ENCODE data around the gene GLRX. TPM values are rescaled to one million over a fixed set of nuclear protein-coding genes. Genes with fewer than 3 reads are reported as not detected.

GLRX gene
- total and polyA plus RNA-seq, 11 donors, result 69.7 to 293 (median 116) TPM

- Histone ChIP-seq H3K9me3 (no peaks in the 10 kb centered on the region), H3K4me3 (no peak overlapping the region), H3K27me3 (no peaks in the 10 kb centered on the region), H3K4me1 (peaks cover 0 to 94% (median 44%) of the 10 kb centered on the region in 12 donors), H3K27ac (peak overlapping the region in 11 of 12 donors; percentile 8 to 89 (median 60)), H3K36me3 (no peaks in the 10 kb centered on the region)
- peak in 4 of 5 donors; percentile 60 to 79 (median 68) for DNase-seq
- peak in 3 of 4 donors; percentile 24 to 33 (median 29) for ATAC-seq
- WGBS, 4 donors, result 11 to 15% (median 13%) methylated on average over 14 of the region's 14 CpGs
- intact Hi-C loops (cut with DNase I), result loop anchor here in 7 of 10 donors (2.0 to 10.0 kb wide), 6 partner anchors 93 to 743 kb away; partner anchors contain the start of gene ELL2 (in 1 of the 7)
- no peak for TF ChIP-seq POLR2A (IDR thresholded peaks at IDR 0.05)
Observed at GRCh38 chr5:95861221-95861863, 38.8 kb upstream of the GLRX start.

GRCh38 chr5:95859661-95860060 is 37.1 kb upstream of the GLRX start:
- H3K27ac ChIP-seq, result peak overlapping the region in 4 of 12 donors; percentile 85 to 97 (median 92)
- no peak overlapping the region for H3K4me3 ChIP-seq
- intact Hi-C loops (cut with DNase I), result loop anchor here (1.0 to 10.0 kb wide), 14 partner anchors 95 to 853 kb away; partner anchors contain the start of gene ELL2 (in 5 of the 10)
- H3K4me1 ChIP-seq, result peaks cover 0 to 81% (median 44%) of the 10 kb centered on the region in 12 donors
- TF ChIP-seq CTCF (IDR thresholded peaks at IDR 0.05), result no peak
- TF ChIP-seq POLR2A (IDR thresholded peaks at IDR 0.05), result no peak
- DNase-seq, result no peak
- WGBS, 4 donors, result 81 to 98% (median 95%) methylated on average over 4 of the region's 4 CpGs
- no peaks in the 10 kb centered on the region for H3K27me3 ChIP-seq
- no peaks in the 10 kb centered on the region for H3K9me3 ChIP-seq
- no peak for ATAC-seq
- H3K36me3 ChIP-seq, result no peaks in the 10 kb centered on the region

- TF ChIP-seq CTCF (IDR thresholded peaks at IDR 0.05), result peak; percentile 97 to 99 (median 98)
- TF ChIP-seq POLR2A (IDR thresholded peaks at IDR 0.05), result peak in 1 of 2 donors; percentile 37
- H3K36me3 ChIP-seq, result no peaks in the 10 kb centered on the region
- ATAC-seq, result peak; percentile 62 to 80 (median 73)
- peak overlapping the region; percentile 82 to 97 (median 90) for H3K27ac ChIP-seq
- no peaks in the 10 kb centered on the region for H3K9me3 ChIP-seq
- H3K4me1 ChIP-seq, result peaks cover 0 to 74% (median 44%) of the 10 kb centered on the region in 12 donors
- intact Hi-C loops (cut with DNase I), result loop anchor here (1.0 to 10.0 kb wide), 15 partner anchors 100 to 853 kb away; partner anchors contain the start of gene ELL2 (in 6 of the 10)
- H3K27me3 ChIP-seq, result no peaks in the 10 kb centered on the region
- peak; percentile 85 to 96 (median 91) for DNase-seq
- WGBS, 4 donors, result 15 to 16% (median 16%) methylated on average over 27 to 28 of the region's 28 CpGs
- H3K4me3 ChIP-seq, result peak overlapping the region in 9 of 12 donors; percentile 18 to 46 (median 30)
Observed at GRCh38 chr5:95858661-95859595, 36.4 kb upstream of the GLRX start.

- peaks cover 0 to 68% (median 43%) of the 10 kb centered on the region in 12 donors for H3K4me1 ChIP-seq
Observed at GRCh38 chr5:95858023-95858461, 35.5 kb upstream of the GLRX start.

More at GRCh38 chr5:95858023-95858461, 35.5 kb upstream of the GLRX start:
- no peak for TF ChIP-seq POLR2A (IDR thresholded peaks at IDR 0.05)
- no peak for TF ChIP-seq CTCF (IDR thresholded peaks at IDR 0.05)
- Histone ChIP-seq H3K27ac (peak overlapping the region; percentile 82 to 97 (median 90)), H3K9me3 (no peaks in the 10 kb centered on the region), H3K36me3 (no peaks in the 10 kb centered on the region), H3K4me3 (peak overlapping the region in 1 of 12 donors; percentile 36), H3K27me3 (no peaks in the 10 kb centered on the region)
- intact Hi-C loops (cut with DNase I), result loop anchor here (1.0 to 10.0 kb wide), 15 partner anchors 101 to 854 kb away; partner anchors contain the start of gene ELL2 (in 6 of the 10)
- peak in 2 of 5 donors; percentile 64 to 79 for DNase-seq
- peak; percentile 12 to 44 (median 30) for ATAC-seq
- WGBS, 4 donors, result 45 to 54% (median 48%) methylated on average over 8 of the region's 8 CpGs

Data from heart left ventricle (tissue), 16 donors.